HT1080 (cell line): ENCODE data around the gene SMAD3. TPM values are rescaled to one million over a fixed set of nuclear protein-coding genes. Genes with fewer than 3 reads are reported as not detected.
A peak's percentile ranks its signal among the peaks of the same experiment; 100 is the strongest.
"Not testable (repeated sequence)": the region's sequence is repeated elsewhere in the genome, so short reads cannot be mapped to it uniquely, and the experiment has no call there.

Experiments
- DNase-seq: peaks from one replicate; pipeline ENCODE4 v3.0.0-alpha.2; 2015; ENCODE audit warnings: low read depth
- total RNA-seq: library from RNA; depleted of rRNA; stranded (reverse); fragments of >200 nt; shearing (Covaris generic); gene quantifications from 2 replicates; pipeline ENCODE4 v1.2.3, GENCODE V29; 2014

The SMAD3 gene
- total RNA-seq, 1 experiment from 2014 or later = 39.2 TPM

DNA sequence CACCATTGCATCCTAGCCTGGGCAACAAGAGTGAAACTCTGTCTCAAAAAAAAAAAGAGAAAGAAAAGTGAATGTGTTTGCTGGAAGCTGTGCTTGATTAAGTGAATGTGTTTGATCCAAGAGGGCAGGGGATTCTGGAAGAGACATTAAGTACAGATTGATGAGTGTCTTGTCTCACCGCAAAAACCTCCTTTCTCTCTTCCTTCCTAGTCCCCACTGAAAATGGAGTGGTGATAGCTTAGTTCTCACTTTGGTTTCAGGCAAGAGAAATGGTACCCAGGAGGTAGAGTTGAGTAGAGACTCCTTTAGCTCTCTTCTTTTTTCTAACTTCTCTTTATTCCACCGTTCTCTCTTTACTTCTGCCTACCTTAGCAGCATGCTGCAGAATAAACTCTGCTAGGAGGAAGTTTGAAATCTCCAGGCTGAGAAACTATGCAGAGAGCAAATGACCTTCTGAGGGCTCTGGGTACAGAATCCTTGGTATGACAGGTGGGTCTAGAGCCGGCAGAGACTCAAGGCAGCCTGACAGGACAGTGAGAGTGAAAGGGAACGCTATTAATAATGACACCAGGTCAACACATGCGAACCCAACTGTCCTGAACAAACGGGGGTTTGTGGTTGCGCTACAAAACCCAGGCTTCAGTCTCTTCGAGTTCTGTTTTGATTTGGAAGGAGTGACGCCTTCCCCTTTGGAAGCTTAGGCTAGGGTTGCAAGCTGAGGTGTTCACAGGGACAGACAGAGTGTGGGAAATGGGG is 74.9 kb downstream of the SMAD3 start:
- no peak for DNase-seq

DNA sequence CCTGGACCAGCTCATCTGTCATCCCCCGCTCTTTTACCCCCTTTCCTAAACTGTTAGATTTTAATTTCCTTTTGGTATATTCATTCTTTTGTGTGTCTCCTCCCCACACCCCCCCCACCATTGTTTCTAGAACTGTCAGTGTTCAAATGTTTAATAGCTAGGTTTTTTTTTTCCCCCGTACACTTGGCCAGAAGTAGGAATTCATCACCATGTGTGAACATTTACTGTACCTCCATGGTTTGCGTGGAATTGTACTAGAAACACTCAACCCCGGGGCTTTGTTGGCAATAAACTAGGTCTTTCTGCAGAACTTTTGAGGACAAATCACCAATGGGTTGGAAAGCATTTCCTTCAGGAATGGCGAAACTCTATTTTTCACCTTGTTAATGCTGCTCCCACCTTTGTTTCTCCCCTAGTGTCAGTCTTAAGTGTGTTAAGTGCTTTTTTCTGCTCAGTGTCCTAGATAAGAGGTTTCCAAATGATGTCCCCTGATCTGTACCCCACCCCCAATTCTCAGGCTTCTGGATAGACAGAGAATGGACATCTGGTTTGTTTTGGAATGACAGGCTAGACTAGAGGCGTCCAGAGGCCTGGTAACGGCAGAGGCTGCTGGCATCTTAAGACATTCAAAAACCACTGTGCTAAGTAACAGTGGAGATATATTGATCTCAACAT is 76.8 kb downstream of the SMAD3 start:
- no peak for DNase-seq

DNA sequence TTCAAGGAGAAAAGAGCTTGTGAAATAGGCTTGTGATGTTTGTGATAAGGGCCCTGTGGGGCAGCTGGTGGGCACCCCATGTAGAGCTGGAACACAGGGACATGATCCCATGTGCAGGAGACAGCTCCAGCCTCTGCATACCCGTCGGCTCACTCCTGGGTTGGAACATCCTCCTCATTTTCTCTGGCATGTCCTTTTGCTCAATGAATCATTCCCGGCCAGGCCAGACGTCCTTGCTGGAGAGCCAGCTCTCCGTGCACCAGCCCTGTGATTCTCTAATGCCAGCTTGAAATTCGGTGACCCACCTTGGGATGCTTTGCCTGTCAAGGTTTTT is 77.3 kb downstream of the SMAD3 start:
- DNase-seq = peak; percentile 78

DNA sequence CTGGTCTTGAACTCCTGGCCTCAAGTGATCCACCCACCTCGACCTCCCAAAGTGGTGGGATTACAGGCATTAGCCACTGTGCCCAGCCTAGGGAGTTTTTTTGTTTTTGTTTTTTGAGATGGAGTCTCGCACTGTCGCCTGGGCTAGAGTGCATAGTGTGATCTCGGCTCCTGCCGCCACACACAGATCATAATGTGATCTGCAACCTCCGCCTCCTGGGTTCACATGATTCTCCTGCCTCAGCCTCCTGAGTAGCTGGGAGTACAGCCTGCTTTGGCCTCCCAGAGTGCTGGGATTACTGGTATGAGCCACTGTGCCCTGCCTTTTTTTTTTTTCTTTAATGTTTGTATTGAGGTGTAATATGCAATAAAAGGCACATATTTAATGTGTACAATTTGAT is 78.2 kb downstream of the SMAD3 start:
- no peak for DNase-seq

DNA sequence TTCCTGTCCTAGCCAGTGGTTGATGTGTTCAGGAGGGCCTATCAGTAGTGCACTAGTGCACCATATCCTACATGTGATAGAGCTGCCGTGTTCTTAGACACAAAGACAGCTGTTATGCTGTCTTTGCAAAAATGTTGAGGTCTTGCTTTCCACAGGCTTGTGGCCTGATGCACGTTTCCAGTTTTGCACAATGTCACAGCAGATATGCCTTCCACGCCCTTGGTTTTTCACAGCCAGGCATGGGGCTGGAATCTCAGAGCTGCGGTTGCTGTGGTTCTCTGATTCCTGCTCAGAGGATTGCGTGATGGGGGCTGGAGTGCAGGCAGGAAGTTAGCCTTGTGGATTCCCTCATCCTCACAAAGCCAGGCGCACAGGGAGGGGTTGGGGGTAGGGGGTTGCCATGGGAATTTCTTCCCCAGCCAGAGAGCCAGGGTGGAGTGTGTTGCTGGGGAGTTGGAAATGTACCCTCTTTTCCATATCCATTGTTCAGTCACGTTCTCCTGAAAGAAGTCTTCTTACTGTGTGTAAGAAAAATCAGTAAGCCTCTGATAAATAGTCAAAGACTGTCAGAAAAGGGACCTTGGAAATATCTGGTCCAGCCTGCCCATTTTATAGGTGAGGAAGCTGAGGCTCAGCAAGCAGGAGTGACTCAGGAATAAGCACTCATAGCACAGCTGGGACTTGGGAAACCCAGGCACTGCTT is 79.4 kb downstream of the SMAD3 start:
- DNase-seq = peak; percentile 91

DNA sequence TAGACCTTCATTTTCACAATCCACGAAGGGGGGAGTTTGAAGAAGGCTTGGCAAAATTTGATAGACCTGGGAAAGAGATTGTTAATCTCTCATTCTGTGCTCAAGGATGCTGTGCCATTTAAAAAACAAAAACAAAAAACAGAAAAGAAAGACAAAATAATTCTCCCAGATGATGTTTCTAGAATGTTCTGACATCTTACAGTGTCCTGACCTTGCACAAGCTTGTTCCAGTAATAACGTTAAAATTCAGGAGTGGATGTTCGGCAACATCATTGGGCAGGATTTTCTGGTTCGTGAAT is 79.9 kb downstream of the SMAD3 start:
- no peak for DNase-seq

DNA sequence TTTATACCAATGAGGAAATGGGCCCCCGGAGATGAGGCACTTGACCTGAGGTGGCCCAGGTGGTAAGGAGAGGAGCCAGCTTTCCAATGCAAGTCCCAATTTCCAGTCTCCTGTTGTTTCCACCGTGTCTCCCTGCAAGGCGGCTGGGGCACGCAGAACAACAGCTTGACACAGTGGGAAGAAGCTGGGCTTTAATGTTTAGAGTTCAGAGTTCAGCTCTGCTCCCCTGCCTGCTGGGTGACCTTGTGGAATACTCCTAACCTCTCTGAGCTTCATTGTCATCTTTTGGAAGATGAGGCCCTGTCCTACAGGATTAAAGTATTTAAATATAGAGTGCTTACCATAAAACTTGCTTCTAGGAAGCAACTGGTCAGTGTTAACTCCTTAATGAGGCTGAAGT is 80.3 kb downstream of the SMAD3 start:
- DNase-seq = no peak

DNA sequence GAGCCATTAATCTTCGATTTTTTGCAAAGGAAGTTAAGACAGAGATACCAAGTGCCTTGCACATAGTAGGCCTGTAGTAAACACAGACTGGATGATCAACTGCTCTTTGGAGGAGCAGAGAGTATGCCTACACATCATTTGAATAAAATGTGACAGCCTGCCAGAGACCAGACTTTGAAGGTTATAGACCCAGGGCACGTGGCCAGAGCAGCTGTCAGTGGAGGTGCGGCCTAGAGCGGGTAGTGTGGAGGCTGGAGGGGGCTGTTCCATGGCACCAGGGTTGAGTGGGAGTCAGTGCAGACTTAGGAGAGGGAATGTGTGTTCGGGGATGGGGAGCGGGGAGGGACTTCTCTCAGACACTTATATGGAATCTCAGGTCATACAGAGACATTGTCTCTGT is 80.8 kb downstream of the SMAD3 start:
- peak; percentile 80 for DNase-seq

DNA sequence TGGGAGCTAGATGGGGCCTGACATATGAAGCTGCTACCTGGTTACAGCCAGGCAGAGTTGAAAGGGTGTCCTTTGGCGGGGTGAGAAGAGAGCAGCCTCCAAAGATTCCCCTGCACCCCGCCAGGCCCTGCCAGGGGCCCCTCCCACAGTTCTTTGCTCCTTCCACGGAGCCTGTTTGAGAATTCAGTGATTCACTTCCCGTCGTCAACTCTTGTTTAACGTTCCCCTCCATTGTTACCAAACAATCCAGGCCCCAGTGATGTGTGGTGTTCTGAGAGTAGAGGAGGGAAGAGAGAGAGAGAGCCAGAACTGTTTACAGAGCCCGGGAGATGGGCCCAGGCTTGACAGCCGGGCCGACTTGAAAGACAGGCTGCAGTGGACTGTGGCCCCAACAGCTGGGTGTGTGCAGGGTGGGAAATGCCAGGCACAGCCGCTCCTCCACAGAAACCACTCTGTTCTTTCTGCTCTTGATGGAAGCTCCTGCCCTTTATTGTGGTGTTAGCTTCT is 81.5 kb downstream of the SMAD3 start:
- DNase-seq = peak; percentile 94

DNA sequence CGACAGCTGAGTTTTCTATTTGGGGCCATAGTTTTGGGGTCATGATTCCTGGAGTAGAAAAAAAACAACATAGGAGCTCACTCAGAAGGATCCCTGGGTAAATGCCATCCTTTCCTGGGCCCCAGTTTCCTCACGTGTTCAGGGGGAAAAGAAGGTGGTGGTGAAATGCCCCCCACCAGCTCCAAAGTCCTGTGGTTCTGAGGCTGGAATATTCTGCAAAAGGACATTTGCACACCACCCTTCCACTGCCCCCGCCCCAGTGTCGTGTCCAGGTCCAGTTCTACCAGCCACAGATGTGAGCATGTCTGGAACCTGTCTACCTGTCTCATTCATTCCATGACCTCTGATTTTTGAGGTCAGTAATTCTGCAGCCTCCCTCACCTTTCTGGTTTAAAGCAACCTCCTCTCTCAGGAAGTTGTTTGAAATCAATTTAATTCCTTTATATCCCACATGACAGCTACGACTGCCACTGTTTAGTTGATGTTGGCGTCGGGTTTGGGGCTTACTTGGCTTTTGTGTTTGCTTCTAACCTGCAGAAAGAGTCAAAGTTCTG is 82.1 kb downstream of the SMAD3 start:
- DNase-seq = no peak

DNA sequence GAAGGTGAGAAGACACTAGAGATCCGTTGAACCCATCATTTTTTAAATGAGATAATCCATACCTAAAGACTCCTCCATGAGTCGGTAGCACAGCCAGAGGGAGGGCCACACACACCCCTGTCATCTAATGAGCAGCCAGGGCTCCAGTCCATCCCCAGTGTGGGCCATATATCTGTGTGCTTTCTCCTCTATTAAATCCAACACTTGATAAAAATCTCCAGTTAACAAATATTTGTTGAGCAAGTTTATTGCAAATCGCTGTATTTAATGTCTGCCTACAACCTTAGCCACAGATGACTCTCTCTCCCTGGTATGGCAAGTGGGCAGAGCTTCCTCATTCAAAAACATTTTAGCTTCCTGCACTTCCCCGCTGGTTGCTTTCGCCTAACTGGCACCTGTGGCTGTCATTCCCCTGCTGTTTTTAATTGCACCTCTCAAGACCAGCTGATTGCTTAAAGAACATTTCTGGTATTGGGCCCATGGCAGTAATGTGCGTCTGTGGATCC is 82.8 kb downstream of the SMAD3 start:
- peak; percentile 57 for DNase-seq

DNA sequence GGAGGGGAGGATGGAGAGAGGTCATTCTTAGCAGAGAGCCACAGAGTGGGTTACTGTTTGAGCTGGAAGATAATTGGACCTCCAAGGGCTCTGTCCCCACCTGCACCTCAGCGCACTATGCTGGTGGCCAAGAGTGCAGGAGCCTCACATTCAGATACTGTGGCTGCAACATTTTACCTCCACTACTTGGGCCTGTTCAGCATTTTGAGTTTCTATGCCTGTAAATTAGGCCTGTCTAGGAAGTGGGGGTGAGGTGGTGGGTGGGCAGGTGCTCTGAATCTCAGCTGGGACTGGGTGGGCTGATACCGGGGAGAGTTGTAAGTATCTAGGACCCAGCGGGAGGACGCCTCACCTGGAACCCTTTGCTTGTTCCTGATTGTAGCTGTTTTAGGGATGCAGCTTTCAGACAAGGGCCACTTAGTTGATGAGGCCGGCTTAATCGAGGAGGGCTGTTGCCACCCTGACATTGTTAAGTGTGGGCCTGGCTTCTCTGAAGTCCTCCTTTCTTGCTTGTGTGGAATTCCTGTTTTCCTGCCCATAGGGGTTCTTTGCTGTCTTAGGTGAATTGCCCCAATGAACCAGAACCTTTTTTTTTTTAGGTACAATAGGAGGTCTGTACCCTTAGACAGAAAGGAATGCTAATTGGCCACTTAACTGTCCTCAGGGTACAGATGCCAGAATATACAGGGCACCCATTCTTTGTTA is 83.8 kb downstream of the SMAD3 start:
- DNase-seq = no peak

DNA sequence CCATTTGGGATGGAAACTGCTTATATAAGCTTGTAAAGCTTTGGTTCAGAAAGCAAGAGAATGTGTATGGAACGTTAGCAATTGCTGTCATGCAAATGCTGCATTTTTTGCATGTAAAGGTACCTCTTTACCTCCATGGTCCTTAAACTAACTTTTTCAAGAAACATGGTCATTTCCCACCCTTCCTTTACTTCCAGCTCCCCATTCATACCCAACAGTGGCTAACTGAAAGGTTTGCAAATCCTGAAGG is 84.3 kb downstream of the SMAD3 start:
- DNase-seq = no peak

DNA sequence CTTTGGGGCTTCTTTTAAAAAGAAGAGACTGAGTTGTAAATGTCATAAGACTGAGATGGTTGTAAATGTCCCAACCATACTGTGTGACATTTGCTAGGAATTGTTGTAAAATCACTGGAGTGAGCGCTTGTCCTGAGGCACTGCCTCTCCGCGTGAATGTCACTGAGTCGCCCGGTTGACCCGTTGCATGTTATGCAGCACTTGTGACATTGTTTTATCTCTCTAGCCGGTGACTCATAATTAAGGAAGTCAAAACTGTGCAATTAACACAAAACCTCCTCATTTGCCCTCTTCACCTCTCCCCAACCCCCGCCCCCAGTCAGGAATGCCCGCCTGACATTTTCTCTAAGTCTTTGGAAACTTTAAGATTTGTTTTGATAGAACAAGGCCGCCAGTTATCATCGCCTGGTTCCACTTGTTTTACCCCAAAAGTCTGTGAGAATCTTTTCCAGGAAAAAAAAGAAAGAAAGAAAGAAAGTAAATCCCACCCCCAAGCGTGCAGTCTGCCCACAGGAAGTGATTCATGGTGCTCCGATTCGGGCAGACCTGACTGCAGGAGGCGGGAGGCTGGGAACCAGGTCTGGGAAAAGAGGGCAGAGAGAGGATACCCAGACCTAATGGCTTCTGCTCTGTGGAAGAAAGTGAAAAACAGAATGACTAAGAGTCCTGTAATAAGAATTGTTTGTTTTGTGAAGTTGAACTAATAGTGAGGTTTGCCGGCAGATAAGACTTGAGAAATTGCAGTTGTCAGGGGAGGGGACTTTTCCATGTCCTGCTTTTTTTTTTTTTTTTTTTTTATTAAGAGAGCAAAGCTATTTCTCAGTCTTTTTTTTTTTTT is 84.8 kb downstream of the SMAD3 start:
- peak; percentile 100 for DNase-seq

DNA sequence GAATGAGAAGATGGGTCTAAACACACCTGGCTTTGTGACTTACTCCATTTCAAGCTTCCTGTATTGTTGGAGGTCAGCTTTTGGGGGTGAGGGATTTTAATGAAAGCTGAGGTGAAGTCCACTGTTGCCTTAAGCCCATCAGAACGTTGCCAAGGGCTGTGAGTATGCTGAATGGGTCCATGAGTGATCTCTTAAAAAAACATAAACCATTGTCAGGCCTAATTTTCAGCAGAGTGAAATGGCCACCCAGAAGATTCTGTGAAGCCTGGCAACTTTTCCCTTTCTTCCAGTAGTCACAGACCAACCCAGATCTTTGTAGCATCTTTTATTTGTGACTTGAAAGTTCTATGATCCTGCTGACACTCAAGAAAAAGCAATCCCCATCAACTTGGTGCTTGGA is 87.0 kb downstream of the SMAD3 start:
- no peak for DNase-seq

DNA sequence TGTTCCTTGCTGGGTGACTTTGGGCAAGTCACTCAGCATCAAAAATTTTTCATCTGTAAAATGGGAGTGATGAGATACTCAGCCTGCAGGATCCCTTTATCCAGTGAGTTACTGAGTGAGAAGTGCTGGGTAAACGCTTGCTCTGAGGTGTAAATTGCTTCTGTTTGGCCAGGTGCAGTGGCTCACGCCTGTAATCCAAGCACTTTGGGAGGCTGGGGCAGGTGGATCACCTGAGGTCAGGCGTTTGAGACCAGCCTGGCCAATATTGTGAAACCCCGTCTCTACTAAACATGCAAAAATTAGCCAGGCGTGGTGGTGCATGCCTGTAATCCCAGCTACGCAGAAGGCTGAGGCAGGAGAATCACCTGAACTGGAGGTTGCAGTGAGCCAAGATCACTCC is 87.6 kb downstream of the SMAD3 start:
- not testable (repeated sequence) for DNase-seq

DNA sequence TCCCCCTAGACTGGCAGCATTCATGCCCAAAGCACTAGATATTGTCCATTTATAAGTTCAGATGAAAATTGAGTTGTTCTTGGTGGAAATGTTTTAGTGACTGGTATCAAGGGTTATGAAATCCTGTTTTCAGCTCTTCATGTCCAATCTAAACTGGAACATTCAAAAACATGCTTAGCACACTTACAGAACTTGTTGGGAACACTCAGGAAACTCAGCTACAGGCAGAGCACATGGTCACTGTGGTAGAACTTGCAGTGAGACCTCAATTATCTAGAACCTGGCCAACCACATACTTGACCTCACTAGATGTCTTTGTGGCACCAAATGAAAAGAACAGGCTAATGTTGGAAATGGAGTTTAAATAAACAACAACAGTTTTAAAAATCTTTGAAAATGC is 88.8 kb downstream of the SMAD3 start:
- DNase-seq = no peak

DNA sequence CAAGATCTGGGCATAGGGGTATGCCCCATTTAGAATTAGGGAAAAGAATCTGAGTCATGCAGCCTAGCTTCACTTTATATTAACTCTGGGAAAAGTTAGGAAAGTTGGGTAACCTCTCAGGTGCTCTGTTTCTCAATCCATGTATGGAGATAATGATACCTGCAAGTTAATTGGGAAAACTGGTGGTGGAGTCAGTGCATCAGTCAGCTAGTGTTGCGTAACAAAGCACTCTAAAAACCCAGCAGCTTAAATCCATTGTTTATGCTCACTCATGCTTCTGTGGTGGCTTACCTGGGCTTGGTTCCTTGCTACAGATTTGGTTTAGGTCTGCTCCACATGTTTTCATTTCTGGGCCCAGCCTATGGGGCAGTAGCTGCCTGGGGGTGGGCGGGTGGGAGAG is 91.0 kb downstream of the SMAD3 start:
- DNase-seq = no peak

DNA sequence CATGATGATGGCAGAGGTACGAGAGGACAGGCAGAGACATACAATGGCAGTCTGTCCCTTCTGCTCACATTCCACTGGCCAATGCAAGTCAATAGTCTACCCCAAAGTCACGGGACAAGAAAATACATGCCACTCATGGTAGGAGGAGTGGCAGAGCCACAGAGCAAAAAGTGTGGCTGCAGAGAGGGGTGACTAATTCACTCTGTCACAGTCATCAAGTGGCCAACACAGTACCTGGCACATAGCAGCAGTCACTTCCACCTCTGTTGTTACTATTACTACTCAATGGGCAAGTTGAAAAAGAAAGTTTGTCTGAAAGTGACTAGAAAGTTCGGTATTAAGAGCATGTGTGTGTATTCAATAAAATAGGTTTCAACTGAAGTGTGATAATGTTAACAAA is 91.4 kb downstream of the SMAD3 start:
- DNase-seq = no peak

DNA sequence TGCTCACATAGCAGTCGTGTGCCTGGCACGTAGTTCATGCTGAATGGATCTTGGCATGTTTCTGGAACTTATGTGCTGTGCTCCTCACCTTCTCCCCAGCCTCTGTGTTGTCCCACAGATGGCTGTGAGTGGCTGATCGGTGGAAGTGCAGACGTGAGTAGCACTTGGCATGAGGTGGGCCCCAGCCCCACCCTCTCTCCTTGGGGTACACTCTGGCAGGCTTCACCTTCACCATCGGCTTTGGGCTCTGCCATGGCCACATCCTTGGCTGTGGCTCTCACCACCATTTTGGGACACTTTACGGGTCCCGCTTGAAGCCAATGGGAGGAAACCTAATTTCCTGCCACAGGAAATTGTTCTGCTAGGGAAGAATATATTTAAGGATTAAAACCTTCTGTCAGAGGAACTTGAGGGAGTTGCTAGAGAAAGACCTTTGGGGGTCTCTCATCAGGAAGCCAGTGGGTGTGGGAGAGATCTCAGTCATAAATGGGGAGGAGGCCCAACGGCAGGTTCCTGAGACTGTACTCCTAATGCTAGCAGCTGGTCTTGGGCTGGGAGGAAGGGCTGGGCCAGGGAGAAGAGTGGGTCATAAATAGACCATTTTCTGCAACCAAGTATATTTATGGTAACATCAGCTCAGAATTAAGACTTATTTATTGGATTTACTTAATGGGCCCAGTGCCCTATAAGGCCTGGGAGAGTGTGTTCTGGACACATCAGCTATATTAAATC is 92.3 kb downstream of the SMAD3 start:
- DNase-seq = no peak
